Astrocyte (in vitro differentiated cells and primary cell): ENCODE results near the gene SLC22A31. TPM values are rescaled to one million over a fixed set of nuclear protein-coding genes. Genes with fewer than 3 reads are reported as not detected.
"Not testable (repeated sequence)": the region's sequence is repeated elsewhere in the genome, so short reads cannot be mapped to it uniquely, and the experiment has no call there.

Experiments
- DNase-seq: peaks from one replicate; pipeline ENCODE4 v3.0.0-alpha.2; 2010; ENCODE audit warnings: low read depth
- FAIRE-seq: peaks from 2 replicates; lab custom pipeline; 2011; peaks lifted over from hg19 to GRCh38; lab: Jason Lieb, UNC
- H2AFZ ChIP-seq: 2 replicates; pipeline ENCODE4 v1.6.0; 2012; ENCODE audit warnings: low read depth, low read length, inconsistent platforms
- H3K27ac ChIP-seq: 2 replicates; pipeline ENCODE4 v1.5.1; 2011; ENCODE audit warnings: low read depth, low read length, inconsistent platforms
- H3K27me3 ChIP-seq: 2 replicates; pipeline ENCODE4 v1.6.0; 2011; ENCODE audit warnings: low read length, inconsistent platforms; ENCODE audit not compliant: insufficient read depth
- H3K36me3 ChIP-seq: 2 replicates; pipeline ENCODE4 v1.5.1; 2011; ENCODE audit warnings: low read length, inconsistent platforms; ENCODE audit not compliant: insufficient read depth
- H3K4me1 ChIP-seq: 2 replicates; pipeline ENCODE4 v1.5.1; 2011; ENCODE audit warnings: low read length, inconsistent platforms; ENCODE audit not compliant: insufficient read depth
- H3K4me2 ChIP-seq: 2 replicates; pipeline ENCODE4 v1.6.0; 2012; ENCODE audit warnings: low read length, inconsistent platforms
- H3K4me3 ChIP-seq: 2 replicates; pipeline ENCODE4 v1.5.1; 2011; ENCODE audit warnings: low read depth, mild to moderate bottlenecking, low read length, inconsistent platforms; ENCODE audit not compliant: insufficient read depth
- H3K79me2 ChIP-seq: 2 replicates; pipeline ENCODE4 v1.6.0; 2012; ENCODE audit warnings: mild to moderate bottlenecking, low read length, inconsistent platforms; ENCODE audit not compliant: insufficient read depth
- H3K9ac ChIP-seq: 2 replicates; pipeline ENCODE4 v1.6.0; 2012; ENCODE audit warnings: mild to moderate bottlenecking, low read length, inconsistent platforms
- H3K9me3 ChIP-seq: 2 replicates; pipeline ENCODE4 v1.5.1; 2012; ENCODE audit warnings: low read depth, mild to moderate bottlenecking, low read length, inconsistent platforms; ENCODE audit not compliant: insufficient read depth
- H4K20me1 ChIP-seq: 2 replicates; pipeline ENCODE4 v1.6.0; 2012; ENCODE audit warnings: low read length, inconsistent platforms; ENCODE audit not compliant: insufficient read depth
- H3K27ac Mint-ChIP-seq: one replicate; pipeline ENCODE4 v1.8.0; 2021; ENCODE audit warnings: mild to moderate bottlenecking, mixed read lengths; ENCODE audit not compliant: unreplicated experiment
- H3K27me3 Mint-ChIP-seq: one replicate; pipeline ENCODE4 v1.8.0; 2021; ENCODE audit warnings: low read depth, mixed read lengths; ENCODE audit not compliant: unreplicated experiment
- H3K36me3 Mint-ChIP-seq: one replicate; pipeline ENCODE4 v1.8.0; 2021; ENCODE audit warnings: low read depth, mixed read lengths; ENCODE audit not compliant: unreplicated experiment
- H3K4me1 Mint-ChIP-seq: one replicate; pipeline ENCODE4 v1.8.0; 2021; ENCODE audit warnings: low read depth, mixed read lengths; ENCODE audit not compliant: unreplicated experiment
- H3K4me3 Mint-ChIP-seq: one replicate; pipeline ENCODE4 v1.8.0; 2021; ENCODE audit warnings: mild to moderate bottlenecking, moderate library complexity, mixed read lengths; ENCODE audit not compliant: unreplicated experiment
- H3K9me3 Mint-ChIP-seq: one replicate; pipeline ENCODE4 v1.8.0; 2021; ENCODE audit warnings: mild to moderate bottlenecking, mixed read lengths; ENCODE audit not compliant: unreplicated experiment
- CTCF ChIP-seq: IDR thresholded peaks from 2 replicates; pipeline ENCODE4 v1.5.1; 2011; ENCODE audit warnings: low read depth, mild to moderate bottlenecking, inconsistent platforms, low read length, moderate library complexity; ENCODE audit not compliant: insufficient read depth
- EZH2 ChIP-seq: IDR thresholded peaks from 2 replicates; pipeline ENCODE4 v1.6.1; 2012; ENCODE audit warnings: mild to moderate bottlenecking, low read length, inconsistent platforms; ENCODE audit not compliant: insufficient read depth
- total RNA-seq: library from RNA; stranded (reverse); gene quantifications from 2 replicates; pipeline ENCODE4 v1.2.1, GENCODE V29; 2021

SLC22A31 gene
- total RNA-seq, 1 donor from 2014 or later = 1.3 TPM

- H3K4me3 ChIP-seq = no peak overlapping the region
- Mint-ChIP-seq H3K9me3 (no peaks in the 10 kb centered on the region), H3K4me3 (no peak overlapping the region), H3K36me3 (no peaks in the 10 kb centered on the region), H3K27me3 (peaks cover 10% of the 10 kb centered on the region), H3K27ac (no peak overlapping the region), H3K4me1 (no peaks in the 10 kb centered on the region)
- no peaks in the 10 kb centered on the region for H3K79me2 ChIP-seq
- H3K4me1 ChIP-seq = no peaks in the 10 kb centered on the region
- H3K9ac ChIP-seq = no peak overlapping the region
- H3K9me3 ChIP-seq = no peaks in the 10 kb centered on the region
- no peaks in the 10 kb centered on the region for H3K36me3 ChIP-seq
- TF ChIP-seq EZH2 (no peak), CTCF (no peak)
- DNase-seq (peak; percentile 84), FAIRE-seq (no peak)
- peak overlapping the region; percentile 66 for H3K4me2 ChIP-seq
- no peak overlapping the region for H2AFZ ChIP-seq
- H3K27me3 ChIP-seq = no peaks in the 10 kb centered on the region
- H3K27ac ChIP-seq = no peak overlapping the region
- H4K20me1 ChIP-seq = peaks cover 5% of the 10 kb centered on the region
Observed at GRCh38 chr16:89192956-89193575, 7.3 kb downstream of the SLC22A31 start.

GRCh38 chr16:89192186-89192955, 8.0 kb downstream of the SLC22A31 start:
- not testable (repeated sequence) for H3K79me2 ChIP-seq, H3K4me1 ChIP-seq, H3K9me3 Mint-ChIP-seq, H3K4me1 Mint-ChIP-seq, H3K36me3 Mint-ChIP-seq, H3K27me3 ChIP-seq, H3K4me3 Mint-ChIP-seq, H4K20me1 ChIP-seq, H3K9me3 ChIP-seq, FAIRE-seq, H3K27ac ChIP-seq, H3K27ac Mint-ChIP-seq, H3K27me3 Mint-ChIP-seq, H3K36me3 ChIP-seq
- Histone ChIP-seq H2AFZ (peak overlapping the region; percentile 94), H3K4me3 (peak overlapping the region; percentile 59), H3K9ac (peak overlapping the region; percentile 67), H3K4me2 (peak overlapping the region; percentile 91)
- peak; percentile 87 for DNase-seq

GRCh38 chr16:89191901-89192185, 8.5 kb downstream of the SLC22A31 start:
- Mint-ChIP-seq H3K27me3 (peaks cover 6% of the 10 kb centered on the region), H3K27ac (no peak overlapping the region), H3K4me1 (no peaks in the 10 kb centered on the region), H3K9me3 (no peaks in the 10 kb centered on the region), H3K4me3 (no peak overlapping the region), H3K36me3 (no peaks in the 10 kb centered on the region)
- H3K27ac ChIP-seq = no peak overlapping the region
- peak overlapping the region; percentile 67 for H3K9ac ChIP-seq
- no peaks in the 10 kb centered on the region for H3K27me3 ChIP-seq
- H3K36me3 ChIP-seq = no peaks in the 10 kb centered on the region
- TF ChIP-seq EZH2 = no peak
- TF ChIP-seq CTCF = no peak
- H2AFZ ChIP-seq = peak overlapping the region; percentile 94
- peak overlapping the region; percentile 59 for H3K4me3 ChIP-seq
- H3K4me1 ChIP-seq = no peaks in the 10 kb centered on the region
- FAIRE-seq = no peak
- no peak for DNase-seq
- H4K20me1 ChIP-seq = peaks cover 11% of the 10 kb centered on the region
- H3K79me2 ChIP-seq = no peaks in the 10 kb centered on the region
- H3K9me3 ChIP-seq = no peaks in the 10 kb centered on the region
- peak overlapping the region; percentile 91 for H3K4me2 ChIP-seq
